ENCODE measurements around the gene NPSR1.
"Not testable (repeated sequence)": the region's sequence is repeated elsewhere in the genome, so short reads cannot be mapped to it uniquely, and the experiment has no call there.

The NPSR1 gene

GRCh38 chr7:34849163-34849960 is 191.3 kb downstream of the NPSR1 start:
- Mint-ChIP-seq H3K4me3 (no peak overlapping the region), H3K36me3 (ENCODE audit: low read depth) (no peaks in the 10 kb centered on the region), H3K9me3 (no peaks in the 10 kb centered on the region), H3K27ac (no peak overlapping the region), H3K4me1 (no peaks in the 10 kb centered on the region), H3K27me3 (ENCODE audit: low read depth) (no peaks in the 10 kb centered on the region)
- no peak for TF ChIP-seq CTCF (IDR thresholded peaks at IDR 0.05; ENCODE audit: unreplicated experiment in 3 of 3)

- no peak for TF ChIP-seq CTCF (IDR thresholded peaks at IDR 0.05; ENCODE audit: unreplicated experiment in 3 of 3)
- H3K36me3 Mint-ChIP-seq (ENCODE audit: low read depth), result no peaks in the 10 kb centered on the region
- H3K27me3 Mint-ChIP-seq (ENCODE audit: low read depth), result no peaks in the 10 kb centered on the region
- no peak overlapping the region for H3K4me3 Mint-ChIP-seq
- no peaks in the 10 kb centered on the region for H3K4me1 Mint-ChIP-seq
- H3K27ac Mint-ChIP-seq, result no peak overlapping the region
- H3K9me3 Mint-ChIP-seq, result no peaks in the 10 kb centered on the region
These were observed 192.0 kb downstream of the NPSR1 start for GRCh38 chr7:34849986-34850385.

- Mint-ChIP-seq H3K27me3 (ENCODE audit: low read depth) (no peaks in the 10 kb centered on the region), H3K4me1 (no peaks in the 10 kb centered on the region), H3K27ac (no peak overlapping the region), H3K9me3 (no peaks in the 10 kb centered on the region), H3K36me3 (ENCODE audit: low read depth) (no peaks in the 10 kb centered on the region), H3K4me3 (no peak overlapping the region)
- no peak for TF ChIP-seq CTCF (IDR thresholded peaks at IDR 0.05; ENCODE audit: unreplicated experiment in 3 of 3)
These were observed 192.7 kb downstream of the NPSR1 start for GRCh38 chr7:34850681-34851080.

- no peak overlapping the region for H3K27ac Mint-ChIP-seq
These were observed 193.4 kb downstream of the NPSR1 start for GRCh38 chr7:34851431-34851830.

GRCh38 chr7:34858444-34858843 is 200.4 kb downstream of the NPSR1 start:
- H3K9me3 Mint-ChIP-seq; H3K4me3 Mint-ChIP-seq; H3K27ac Mint-ChIP-seq; H3K36me3 Mint-ChIP-seq (ENCODE audit: low read depth); H3K4me1 Mint-ChIP-seq; H3K27me3 Mint-ChIP-seq (ENCODE audit: low read depth): not testable (repeated sequence)

More at GRCh38 chr7:34851431-34851830, 193.4 kb downstream of the NPSR1 start:
- no peaks in the 10 kb centered on the region for H3K27me3 Mint-ChIP-seq (ENCODE audit: low read depth)
- H3K36me3 Mint-ChIP-seq (ENCODE audit: low read depth), result no peaks in the 10 kb centered on the region
- H3K4me1 Mint-ChIP-seq, result no peaks in the 10 kb centered on the region
- TF ChIP-seq CTCF (IDR thresholded peaks at IDR 0.05; ENCODE audit: unreplicated experiment in 3 of 3), result no peak
- no peaks in the 10 kb centered on the region for H3K9me3 Mint-ChIP-seq
- no peak overlapping the region for H3K4me3 Mint-ChIP-seq

- not testable (repeated sequence) for H3K4me3 Mint-ChIP-seq; H3K9me3 Mint-ChIP-seq; H3K27ac Mint-ChIP-seq; H3K4me1 Mint-ChIP-seq; H3K27me3 Mint-ChIP-seq (ENCODE audit: low read depth); H3K36me3 Mint-ChIP-seq (ENCODE audit: low read depth)
These were observed 201.3 kb downstream of the NPSR1 start for GRCh38 chr7:34859281-34859680.

- not testable (repeated sequence) for H3K36me3 Mint-ChIP-seq (ENCODE audit: low read depth); H3K27ac Mint-ChIP-seq; H3K4me1 Mint-ChIP-seq; H3K4me3 Mint-ChIP-seq; H3K9me3 Mint-ChIP-seq; H3K27me3 Mint-ChIP-seq (ENCODE audit: low read depth)
These were observed 208.2 kb downstream of the NPSR1 start for GRCh38 chr7:34866222-34866621.

GRCh38 chr7:34867341-34867740 is 209.3 kb downstream of the NPSR1 start:
- not testable (repeated sequence) for H3K27me3 Mint-ChIP-seq (ENCODE audit: low read depth); H3K4me1 Mint-ChIP-seq; H3K9me3 Mint-ChIP-seq; H3K4me3 Mint-ChIP-seq; H3K36me3 Mint-ChIP-seq (ENCODE audit: low read depth); H3K27ac Mint-ChIP-seq

- H3K4me1 Mint-ChIP-seq; H3K4me3 Mint-ChIP-seq; H3K9me3 Mint-ChIP-seq; H3K27ac Mint-ChIP-seq; H3K36me3 Mint-ChIP-seq (ENCODE audit: low read depth); H3K27me3 Mint-ChIP-seq (ENCODE audit: low read depth): not testable (repeated sequence)
These were observed 210.6 kb downstream of the NPSR1 start for GRCh38 chr7:34868602-34869001.

All from nephron (organoid).